ENCODE results near the gene IL17RA.

Gene IL17RA

DNA sequence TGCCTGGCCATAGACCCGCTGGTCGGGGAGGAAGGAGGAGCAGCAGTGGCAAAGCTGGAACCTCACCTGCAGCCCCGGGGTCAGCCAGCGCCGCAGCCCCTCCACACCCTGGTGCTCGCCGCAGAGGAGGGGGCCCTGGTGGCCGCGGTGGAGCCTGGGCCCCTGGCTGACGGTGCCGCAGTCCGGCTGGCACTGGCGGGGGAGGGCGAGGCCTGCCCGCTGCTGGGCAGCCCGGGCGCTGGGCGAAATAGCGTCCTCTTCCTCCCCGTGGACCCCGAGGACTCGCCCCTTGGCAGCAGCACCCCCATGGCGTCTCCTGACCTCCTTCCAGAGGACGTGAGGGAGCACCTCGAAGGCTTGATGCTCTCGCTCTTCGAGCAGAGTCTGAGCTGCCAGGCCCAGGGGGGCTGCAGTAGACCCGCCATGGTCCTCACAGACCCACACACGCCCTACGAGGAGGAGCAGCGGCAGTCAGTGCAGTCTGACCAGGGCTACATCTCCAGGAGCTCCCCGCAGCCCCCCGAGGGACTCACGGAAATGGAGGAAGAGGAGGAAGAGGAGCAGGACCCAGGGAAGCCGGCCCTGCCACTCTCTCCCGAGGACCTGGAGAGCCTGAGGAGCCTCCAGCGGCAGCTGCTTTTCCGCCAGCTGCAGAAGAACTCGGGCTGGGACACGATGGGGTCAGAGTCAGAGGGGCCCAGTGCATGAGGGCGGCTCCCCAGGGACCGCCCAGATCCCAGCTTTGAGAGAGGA, 24.5 kb downstream of the IL17RA start:
- DNase-seq (ENCODE audit: low read depth), result no peak
- no peak overlapping the region for H3K4me3 ChIP-seq (ENCODE audit: control insufficient read depth, low read depth, low read length)
- TF ChIP-seq, protein P1, sequence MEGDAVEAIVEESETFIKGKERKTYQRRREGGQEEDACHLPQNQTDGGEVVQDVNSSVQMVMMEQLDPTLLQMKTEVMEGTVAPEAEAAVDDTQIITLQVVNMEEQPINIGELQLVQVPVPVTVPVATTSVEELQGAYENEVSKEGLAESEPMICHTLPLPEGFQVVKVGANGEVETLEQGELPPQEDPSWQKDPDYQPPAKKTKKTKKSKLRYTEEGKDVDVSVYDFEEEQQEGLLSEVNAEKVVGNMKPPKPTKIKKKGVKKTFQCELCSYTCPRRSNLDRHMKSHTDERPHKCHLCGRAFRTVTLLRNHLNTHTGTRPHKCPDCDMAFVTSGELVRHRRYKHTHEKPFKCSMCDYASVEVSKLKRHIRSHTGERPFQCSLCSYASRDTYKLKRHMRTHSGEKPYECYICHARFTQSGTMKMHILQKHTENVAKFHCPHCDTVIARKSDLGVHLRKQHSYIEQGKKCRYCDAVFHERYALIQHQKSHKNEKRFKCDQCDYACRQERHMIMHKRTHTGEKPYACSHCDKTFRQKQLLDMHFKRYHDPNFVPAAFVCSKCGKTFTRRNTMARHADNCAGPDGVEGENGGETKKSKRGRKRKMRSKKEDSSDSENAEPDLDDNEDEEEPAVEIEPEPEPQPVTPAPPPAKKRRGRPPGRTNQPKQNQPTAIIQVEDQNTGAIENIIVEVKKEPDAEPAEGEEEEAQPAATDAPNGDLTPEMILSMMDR (IDR thresholded peaks at IDR 0.05; ENCODE audit: control insufficient read depth, insufficient read depth, low read depth, low read length, missing control alignments), result no peak

DNA sequence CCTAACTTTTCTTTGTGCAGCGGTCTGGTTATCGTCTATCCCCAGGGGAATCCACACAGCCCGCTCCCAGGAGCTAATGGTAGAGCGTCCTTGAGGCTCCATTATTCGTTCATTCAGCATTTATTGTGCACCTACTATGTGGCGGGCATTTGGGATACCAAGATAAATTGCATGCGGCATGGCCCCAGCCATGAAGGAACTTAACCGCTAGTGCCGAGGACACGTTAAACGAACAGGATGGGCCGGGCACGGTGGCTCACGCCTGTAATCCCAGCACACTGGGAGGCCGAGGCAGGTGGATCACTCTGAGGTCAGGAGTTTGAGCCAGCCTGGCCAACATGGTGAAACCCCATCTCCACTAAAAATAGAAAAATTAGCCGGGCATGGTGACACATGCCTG, 25.2 kb downstream of the IL17RA start:
- TF ChIP-seq, protein P1 (IDR thresholded peaks at IDR 0.05; ENCODE audit: control insufficient read depth, insufficient read depth, low read depth, low read length, missing control alignments), result no peak
- no peak overlapping the region for H3K4me3 ChIP-seq (ENCODE audit: control insufficient read depth, low read depth, low read length)
- DNase-seq (ENCODE audit: low read depth), result no peak

DNA sequence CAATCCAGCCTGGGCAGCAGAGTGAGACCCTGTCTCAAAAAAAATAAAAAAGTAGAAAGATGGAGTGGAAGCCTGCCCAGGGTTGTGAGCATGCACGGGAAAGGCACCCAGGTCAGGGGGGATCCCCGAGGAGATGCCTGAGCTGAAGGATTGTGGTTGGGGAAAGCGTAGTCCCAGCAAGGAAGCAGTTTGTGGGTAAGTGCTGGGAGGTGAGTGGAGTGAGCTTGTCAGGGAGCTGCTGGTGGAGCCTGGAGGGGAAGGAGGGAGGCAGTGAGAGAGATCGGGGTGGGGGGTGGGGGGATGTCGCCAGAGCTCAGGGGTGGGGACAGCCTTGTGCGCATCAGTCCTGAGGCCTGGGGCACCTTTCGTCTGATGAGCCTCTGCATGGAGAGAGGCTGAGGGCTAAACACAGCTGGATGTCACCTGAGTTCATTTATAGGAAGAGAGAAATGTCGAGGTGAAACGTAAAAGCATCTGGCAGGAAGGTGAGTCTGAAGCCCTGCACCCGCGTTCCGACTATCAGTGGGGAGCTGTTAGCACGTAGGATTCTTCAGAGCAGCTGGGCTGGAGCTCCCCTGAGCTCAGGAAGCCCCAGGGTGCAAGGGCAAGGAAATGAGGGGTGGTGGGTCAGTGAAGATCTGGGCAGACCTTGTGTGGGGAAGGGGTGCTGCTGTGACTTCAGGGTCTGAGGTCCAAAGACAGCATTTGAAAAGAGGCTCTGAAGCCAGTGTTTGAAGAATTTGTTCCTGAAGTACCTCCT, 26.2 kb downstream of the IL17RA start:
- TF ChIP-seq, protein P1 (IDR thresholded peaks at IDR 0.05; ENCODE audit: control insufficient read depth, insufficient read depth, low read depth, low read length, missing control alignments), result no peak
- no peak for DNase-seq (ENCODE audit: low read depth)
- no peak overlapping the region for H3K4me3 ChIP-seq (ENCODE audit: control insufficient read depth, low read depth, low read length)

DNA sequence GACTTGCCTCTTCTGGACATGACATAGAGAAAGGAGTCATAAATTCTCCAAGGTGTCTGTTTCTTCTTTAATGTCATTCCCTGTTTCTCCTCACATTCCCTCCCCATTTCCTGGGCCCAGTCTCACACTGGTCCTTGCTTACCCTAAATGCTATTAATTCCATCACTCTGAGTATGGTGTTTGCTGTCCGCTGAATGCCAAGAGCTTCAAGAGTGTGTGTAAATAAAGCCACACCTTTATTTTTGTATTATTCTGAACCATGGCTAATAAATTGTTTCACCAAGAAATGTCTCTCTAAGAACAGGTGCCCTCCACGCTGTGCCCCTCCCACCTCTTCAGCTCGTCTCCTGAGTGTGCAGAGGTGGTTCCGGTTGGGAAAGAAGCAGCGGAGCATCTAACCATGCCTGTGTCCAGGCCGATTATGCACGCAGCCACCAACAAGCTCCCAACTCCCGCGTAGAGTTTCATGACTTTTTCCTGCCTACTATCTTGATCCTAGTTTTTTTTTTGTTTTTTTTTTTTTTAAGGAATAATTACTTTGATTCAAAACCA, 27.8 kb downstream of the IL17RA start:
- no peak overlapping the region for H3K4me3 ChIP-seq (ENCODE audit: control insufficient read depth, low read depth, low read length)
- TF ChIP-seq, protein P1 (IDR thresholded peaks at IDR 0.05; ENCODE audit: control insufficient read depth, insufficient read depth, low read depth, low read length, missing control alignments), result no peak
- DNase-seq (ENCODE audit: low read depth), result no peak

DNA sequence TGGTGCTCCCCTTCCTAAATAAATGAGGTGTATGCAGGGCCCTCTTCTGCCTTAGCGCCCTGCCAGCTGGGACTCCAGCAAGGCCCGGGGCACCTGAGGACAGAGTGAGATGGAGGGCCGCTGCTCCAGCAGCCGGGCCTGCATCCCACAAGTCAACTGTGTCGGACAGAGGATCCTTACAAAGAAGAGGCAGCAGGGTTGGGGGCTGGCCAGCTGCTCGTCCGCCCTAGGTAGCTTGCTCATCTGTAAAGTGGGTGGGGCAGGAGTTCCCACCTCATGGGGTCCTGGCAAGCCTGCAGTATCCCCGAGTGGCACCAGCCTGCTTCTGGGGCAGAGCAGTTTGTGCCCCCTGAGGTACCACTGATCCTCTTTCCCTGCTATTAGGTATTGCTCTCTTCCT, 28.8 kb downstream of the IL17RA start:
- H3K4me3 ChIP-seq (ENCODE audit: control insufficient read depth, low read depth, low read length), result no peak overlapping the region
- DNase-seq (ENCODE audit: low read depth), result no peak
- TF ChIP-seq, protein P1 (IDR thresholded peaks at IDR 0.05; ENCODE audit: control insufficient read depth, insufficient read depth, low read depth, low read length, missing control alignments), result no peak

DNA sequence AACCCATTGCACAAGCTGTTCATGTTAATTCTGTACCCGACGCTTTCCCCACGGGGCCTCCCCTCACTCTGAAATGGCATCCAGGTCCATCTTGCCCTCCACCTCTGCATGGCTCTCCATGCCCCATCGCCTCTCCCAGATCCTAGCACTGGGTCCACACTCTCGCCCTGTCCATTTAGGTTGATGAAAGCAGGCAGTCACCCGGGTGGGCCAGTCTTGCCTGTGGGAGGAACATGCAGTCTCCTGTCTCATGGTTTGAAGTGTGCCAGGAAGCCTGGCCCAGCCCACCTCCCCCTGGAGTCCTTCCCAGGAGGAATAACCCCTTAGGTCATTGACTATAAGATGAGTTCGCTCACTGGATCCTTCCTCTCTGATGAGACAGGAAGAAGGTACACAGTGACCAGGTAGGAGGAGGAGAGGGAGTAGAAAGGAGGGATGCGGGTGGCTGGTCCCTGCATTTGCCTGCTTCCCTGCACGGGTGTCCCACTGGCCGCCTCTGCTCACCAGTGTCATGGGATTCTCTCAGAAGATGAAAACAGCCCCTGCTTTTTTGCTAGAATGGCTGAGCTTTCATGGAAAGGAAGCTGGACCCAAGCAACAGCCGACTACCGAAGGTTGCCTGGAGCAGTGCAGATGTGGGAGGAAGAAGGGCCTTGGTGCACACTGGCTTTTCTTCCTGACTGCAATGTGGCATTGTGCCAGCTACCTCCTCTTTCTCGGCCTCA, 29.5 kb downstream of the IL17RA start:
- no peak for DNase-seq (ENCODE audit: low read depth)
- no peak overlapping the region for H3K4me3 ChIP-seq (ENCODE audit: control insufficient read depth, low read depth, low read length)
- TF ChIP-seq, protein P1 (IDR thresholded peaks at IDR 0.05; ENCODE audit: control insufficient read depth, insufficient read depth, low read depth, low read length, missing control alignments), result no peak
